ENCODE data around the gene KSR1. TPM values are rescaled to one million over a fixed set of nuclear protein-coding genes. Genes with fewer than 3 reads are reported as not detected.

KSR1 gene
- total RNA-seq, 6 experiments from 2014 or later = 1.9 to 4.9 (median 3.6) TPM

DNA sequence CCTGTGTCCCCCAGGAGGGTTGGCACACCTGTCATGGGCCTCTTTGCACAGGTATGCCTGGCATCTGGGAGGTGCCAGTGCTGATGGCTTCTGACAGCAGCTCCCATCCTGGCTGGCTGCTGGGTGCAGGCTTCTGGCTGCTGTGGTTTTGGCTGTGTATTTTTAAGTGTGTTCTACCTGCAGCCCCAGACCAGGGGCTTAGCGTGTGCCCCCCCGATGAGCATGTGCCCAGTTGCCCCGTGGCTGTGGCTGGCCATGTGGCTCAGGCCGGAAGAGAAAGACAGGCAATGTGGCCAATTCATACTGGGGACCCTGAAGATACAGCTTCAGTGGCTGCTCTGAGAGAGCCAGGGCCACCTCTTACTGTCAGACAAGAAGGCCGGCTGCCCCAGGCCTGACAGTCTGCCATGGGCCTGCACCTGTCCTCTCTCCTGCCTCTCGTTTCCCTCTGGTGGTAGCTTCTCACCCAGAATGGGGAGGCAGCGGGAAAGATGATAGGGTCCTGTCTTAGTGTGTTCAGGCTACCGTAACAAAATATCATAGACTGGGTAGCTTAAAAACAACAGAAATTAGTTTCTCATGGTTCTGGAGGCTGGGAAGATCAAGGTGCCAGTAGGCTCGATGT is 137.1 kb downstream of the KSR1 start:
- DNase-seq = no peak
- H3K36me3 Mint-ChIP-seq (ENCODE audit: low read depth) = no peaks in the 10 kb centered on the region
- no peaks in the 10 kb centered on the region for H3K9me3 Mint-ChIP-seq

DNA sequence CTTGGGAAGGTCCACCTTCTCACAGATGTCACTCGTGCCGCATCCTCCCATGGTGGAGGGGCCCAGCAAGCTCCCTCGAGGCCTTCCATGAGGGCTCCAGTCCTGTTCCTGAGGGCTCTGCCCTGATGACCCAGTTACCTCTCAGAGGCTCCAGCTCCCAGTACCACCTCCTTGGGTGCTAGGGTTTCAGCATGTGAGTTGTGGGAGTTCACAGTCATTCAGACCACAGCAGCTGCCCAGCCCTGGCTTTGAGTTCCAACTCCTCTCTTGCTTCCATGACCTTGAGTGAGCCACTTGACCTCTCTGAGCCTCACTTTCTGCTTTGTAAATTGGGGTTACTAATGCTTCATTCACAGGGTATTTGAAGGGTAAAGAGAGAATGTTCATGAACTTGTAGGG is 137.6 kb downstream of the KSR1 start:
- no peaks in the 10 kb centered on the region for H3K36me3 Mint-ChIP-seq (ENCODE audit: low read depth)
- H3K27ac Mint-ChIP-seq = no peak overlapping the region
- TF ChIP-seq, protein P1, sequence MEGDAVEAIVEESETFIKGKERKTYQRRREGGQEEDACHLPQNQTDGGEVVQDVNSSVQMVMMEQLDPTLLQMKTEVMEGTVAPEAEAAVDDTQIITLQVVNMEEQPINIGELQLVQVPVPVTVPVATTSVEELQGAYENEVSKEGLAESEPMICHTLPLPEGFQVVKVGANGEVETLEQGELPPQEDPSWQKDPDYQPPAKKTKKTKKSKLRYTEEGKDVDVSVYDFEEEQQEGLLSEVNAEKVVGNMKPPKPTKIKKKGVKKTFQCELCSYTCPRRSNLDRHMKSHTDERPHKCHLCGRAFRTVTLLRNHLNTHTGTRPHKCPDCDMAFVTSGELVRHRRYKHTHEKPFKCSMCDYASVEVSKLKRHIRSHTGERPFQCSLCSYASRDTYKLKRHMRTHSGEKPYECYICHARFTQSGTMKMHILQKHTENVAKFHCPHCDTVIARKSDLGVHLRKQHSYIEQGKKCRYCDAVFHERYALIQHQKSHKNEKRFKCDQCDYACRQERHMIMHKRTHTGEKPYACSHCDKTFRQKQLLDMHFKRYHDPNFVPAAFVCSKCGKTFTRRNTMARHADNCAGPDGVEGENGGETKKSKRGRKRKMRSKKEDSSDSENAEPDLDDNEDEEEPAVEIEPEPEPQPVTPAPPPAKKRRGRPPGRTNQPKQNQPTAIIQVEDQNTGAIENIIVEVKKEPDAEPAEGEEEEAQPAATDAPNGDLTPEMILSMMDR (IDR thresholded peaks at IDR 0.05) = no peak
- no peak for DNase-seq
- peaks cover 3% of the 10 kb centered on the region for H3K27me3 Mint-ChIP-seq (ENCODE audit: insufficient read depth)
- no peaks in the 10 kb centered on the region for H3K9me3 Mint-ChIP-seq
- H3K4me3 Mint-ChIP-seq = no peak overlapping the region
- H3K4me1 Mint-ChIP-seq (ENCODE audit: low read depth) = no peaks in the 10 kb centered on the region

More for the DNA sequence above, 137.1 kb downstream of the KSR1 start:
- Mint-ChIP-seq H3K27me3 (ENCODE audit: insufficient read depth) (peaks cover 3% of the 10 kb centered on the region), H3K27ac (no peak overlapping the region), H3K4me3 (no peak overlapping the region), H3K4me1 (ENCODE audit: low read depth) (no peaks in the 10 kb centered on the region)
- TF ChIP-seq, protein P1 (IDR thresholded peaks at IDR 0.05) = no peak

DNA sequence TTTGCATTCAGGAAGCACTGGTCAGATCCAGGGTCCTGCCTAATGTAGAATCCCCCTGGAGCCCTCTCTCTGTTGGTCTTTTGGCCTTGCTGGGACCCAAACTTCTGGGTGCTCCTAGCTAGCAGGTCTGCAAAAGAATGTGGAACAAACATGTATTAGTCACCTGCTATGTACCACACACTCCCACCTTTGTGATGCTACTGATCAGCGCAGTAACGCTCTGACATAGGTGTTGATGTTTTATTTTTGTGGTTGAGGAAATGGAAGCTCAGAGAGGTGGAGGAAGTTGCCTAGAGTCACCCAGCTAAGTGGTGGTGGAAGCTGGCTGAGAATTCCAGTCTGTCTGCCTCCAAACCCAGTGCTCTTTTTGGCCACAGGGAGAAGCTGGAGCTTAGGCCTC is 139.0 kb downstream of the KSR1 start:
- H3K4me1 Mint-ChIP-seq (ENCODE audit: low read depth) = no peaks in the 10 kb centered on the region
- no peak overlapping the region for H3K4me3 Mint-ChIP-seq
- TF ChIP-seq, protein P1 (IDR thresholded peaks at IDR 0.05) = no peak
- no peaks in the 10 kb centered on the region for H3K36me3 Mint-ChIP-seq (ENCODE audit: low read depth)
- H3K27ac Mint-ChIP-seq = no peak overlapping the region
- peaks cover 3% of the 10 kb centered on the region for H3K27me3 Mint-ChIP-seq (ENCODE audit: insufficient read depth)
- H3K9me3 Mint-ChIP-seq = no peaks in the 10 kb centered on the region
- no peak for DNase-seq

DNA sequence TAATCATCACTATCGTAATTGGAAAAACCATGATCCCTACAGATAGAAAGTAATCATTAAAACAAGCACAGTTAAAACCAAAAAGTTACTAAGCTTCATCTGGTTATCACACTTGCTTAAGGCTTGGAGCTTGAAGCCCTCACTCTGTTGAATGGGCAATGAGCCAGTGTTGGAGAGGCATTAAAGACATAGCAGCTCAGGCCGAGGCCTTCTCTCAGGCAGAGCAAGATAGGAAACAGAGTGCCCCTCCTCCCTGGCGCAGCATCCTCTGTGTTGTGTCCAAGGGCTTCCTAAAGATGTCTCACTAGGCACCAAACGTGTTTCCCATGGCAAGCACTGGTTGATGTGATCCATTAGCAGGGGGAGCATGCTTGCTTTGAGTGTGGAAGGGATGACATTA is 139.8 kb downstream of the KSR1 start:
- Mint-ChIP-seq H3K27ac (no peak overlapping the region), H3K9me3 (no peaks in the 10 kb centered on the region), H3K36me3 (ENCODE audit: low read depth) (no peaks in the 10 kb centered on the region), H3K27me3 (ENCODE audit: insufficient read depth) (peaks cover 3% of the 10 kb centered on the region), H3K4me1 (ENCODE audit: low read depth) (no peaks in the 10 kb centered on the region), H3K4me3 (no peak overlapping the region)
- DNase-seq = no peak
- TF ChIP-seq, protein P1 (IDR thresholded peaks at IDR 0.05) = no peak

DNA sequence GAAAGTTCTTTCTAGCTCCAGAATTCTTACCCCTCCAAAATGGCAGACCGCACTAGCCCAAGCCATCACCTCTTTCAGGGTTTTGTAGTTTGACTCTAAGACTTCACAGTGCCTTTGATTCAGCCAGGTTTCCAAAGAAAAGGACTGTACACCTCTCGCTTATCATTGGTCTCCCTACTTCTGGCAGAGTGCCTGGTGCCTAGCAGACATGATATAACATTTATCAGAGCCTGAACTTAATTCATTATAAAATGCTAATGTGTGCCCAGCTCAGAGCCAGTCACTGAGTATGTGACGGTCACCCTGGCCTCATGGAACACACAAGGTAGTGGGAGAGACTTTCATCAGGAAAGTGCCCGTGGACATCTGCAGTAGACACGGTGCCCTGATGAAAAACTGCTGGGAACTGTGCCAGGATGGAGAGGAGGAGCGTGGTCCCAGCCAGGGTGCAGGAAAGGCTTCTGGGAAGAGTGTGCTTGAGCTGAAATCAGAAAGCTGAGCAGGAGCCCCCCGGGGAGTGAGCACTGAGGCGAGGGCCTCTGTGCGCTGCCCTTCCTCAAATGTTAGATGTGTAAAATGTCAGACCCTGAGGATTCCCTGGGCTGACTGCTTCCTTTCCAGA is 140.4 kb downstream of the KSR1 start:
- no peak overlapping the region for H3K27ac Mint-ChIP-seq
- no peak overlapping the region for H3K4me3 Mint-ChIP-seq
- H3K4me1 Mint-ChIP-seq (ENCODE audit: low read depth) = no peaks in the 10 kb centered on the region
- no peaks in the 10 kb centered on the region for H3K36me3 Mint-ChIP-seq (ENCODE audit: low read depth)
- peaks cover 3% of the 10 kb centered on the region for H3K27me3 Mint-ChIP-seq (ENCODE audit: insufficient read depth)
- no peaks in the 10 kb centered on the region for H3K9me3 Mint-ChIP-seq
- TF ChIP-seq, protein P1 (IDR thresholded peaks at IDR 0.05) = no peak
- no peak for DNase-seq
